Ascending aorta (tissue), 2 donors: ENCODE data around the gene RASGRP2. TPM values are rescaled to one million over a fixed set of nuclear protein-coding genes. Genes with fewer than 3 reads are reported as not detected.
A peak's percentile ranks its signal among the peaks of the same experiment; 100 is the strongest.

Experiments used
- DNase-seq, 2 donors: peaks; one replicate each; pipeline ENCODE4 v3.0.0-alpha.2; 2019; ENCODE audit warnings: low spot score in 2 of 2
- H3K27ac ChIP-seq, 2 donors: fragments of 200-600 bp; sonication (generic); one replicate each; pipeline ENCODE4 v1.5.1; 2016 to 2017; ENCODE audit warnings: mild to moderate bottlenecking in 1 of 2
- H3K27me3 ChIP-seq: fragments of 200-600 bp; sonication (generic); one replicate; pipeline ENCODE4 v1.5.1; 2017
- H3K36me3 ChIP-seq, 2 donors: fragments of 200-600 bp; sonication (generic); one replicate each; pipeline ENCODE4 v1.5.1; 2016
- H3K4me1 ChIP-seq, 2 donors: fragments of 200-600 bp; sonication (generic); one replicate each; pipeline ENCODE4 v1.5.1; 2016 to 2017; ENCODE audit warnings: mild to moderate bottlenecking in 1 of 2
- H3K4me3 ChIP-seq, 2 donors: fragments of 200-600 bp; sonication (generic); one replicate each; pipeline ENCODE4 v1.5.1; 2016 to 2017; ENCODE audit warnings: mild to moderate bottlenecking in 1 of 2
- H3K9me3 ChIP-seq, 2 donors: fragments of 200-600 bp; sonication (generic); one replicate each; pipeline ENCODE4 v1.5.1; 2016
- CTCF ChIP-seq, 3 experiments: fragments of 200-600 bp in 2 of 3; fragments of 450-650 bp in 1 of 3; sonication (generic) in 2 of 3; IDR thresholded peaks; one replicate each; pipeline ENCODE4 v1.5.1; 2016 to 2019; ENCODE audit warnings: antibody characterized with exemption in 3 of 3, mild to moderate bottlenecking in 1 of 3, moderate library complexity in 1 of 3
- intact Hi-C: fragments of 100-400 bp; cut with DNase I; formaldehyde crosslinking; loops from one replicate; pipeline ENCODE4 v1.15.1; 2023
- total RNA-seq: library from RNA; depleted of rRNA; stranded (reverse); fragments of >200 nt; gene quantifications from one replicate; pipeline ENCODE4 v1.1.0, GENCODE V29; 2016

The RASGRP2 gene
- total RNA-seq, 1 donor from 2014 or later = 44.2 TPM

GRCh38 chr11:64686466-64687170 is 57.3 kb downstream of the RASGRP2 start:
- H3K36me3 ChIP-seq = no peaks in the 10 kb centered on the region
- no peaks in the 10 kb centered on the region for H3K9me3 ChIP-seq
- no peak for DNase-seq
- H3K4me3 ChIP-seq = no peak overlapping the region
- intact Hi-C loops = loop anchor here (1.0 to 5.0 kb wide), 2 partner anchors 11 to 34 kb away; no protein-coding TSS in a partner anchor
- H3K4me1 ChIP-seq = peaks cover 20 to 24% of the 10 kb centered on the region in 2 donors
- peak overlapping the region; percentile 78 to 89 for H3K27ac ChIP-seq
- H3K27me3 ChIP-seq = no peaks in the 10 kb centered on the region
- no peak for TF ChIP-seq CTCF (IDR thresholded peaks at IDR 0.05)

- intact Hi-C loops = loop anchor here (5.0 kb wide), 1 partner anchor 33 kb away; no protein-coding TSS in a partner anchor
- no peak overlapping the region for H3K27ac ChIP-seq
- no peaks in the 10 kb centered on the region for H3K27me3 ChIP-seq
- H3K4me1 ChIP-seq = peaks cover 20 to 24% of the 10 kb centered on the region in 2 donors
- no peak overlapping the region for H3K4me3 ChIP-seq
- no peak for TF ChIP-seq CTCF (IDR thresholded peaks at IDR 0.05)
- no peak for DNase-seq
- no peaks in the 10 kb centered on the region for H3K9me3 ChIP-seq
- H3K36me3 ChIP-seq = no peaks in the 10 kb centered on the region
These were observed 58.4 kb downstream of the RASGRP2 start for GRCh38 chr11:64685536-64685935.

GRCh38 chr11:64684357-64684756 is 59.6 kb downstream of the RASGRP2 start:
- no peak overlapping the region for H3K4me3 ChIP-seq
- no peaks in the 10 kb centered on the region for H3K9me3 ChIP-seq
- no peaks in the 10 kb centered on the region for H3K36me3 ChIP-seq
- DNase-seq = no peak
- H3K4me1 ChIP-seq = peaks cover 20 to 24% of the 10 kb centered on the region in 2 donors
- intact Hi-C loops = no loop called here
- no peak for TF ChIP-seq CTCF (IDR thresholded peaks at IDR 0.05)
- H3K27me3 ChIP-seq = no peaks in the 10 kb centered on the region
- no peak overlapping the region for H3K27ac ChIP-seq

- no peak for DNase-seq
- no peak for TF ChIP-seq CTCF (IDR thresholded peaks at IDR 0.05)
- Histone ChIP-seq H3K4me3 (no peak overlapping the region), H3K4me1 (no peaks in the 10 kb centered on the region), H3K36me3 (no peaks in the 10 kb centered on the region), H3K9me3 (no peaks in the 10 kb centered on the region), H3K27ac (no peak overlapping the region), H3K27me3 (no peaks in the 10 kb centered on the region)
- intact Hi-C loops = no loop called here
These were observed 62.8 kb downstream of the RASGRP2 start for GRCh38 chr11:64681171-64681570.

GRCh38 chr11:64679846-64680245 is 64.1 kb downstream of the RASGRP2 start:
- no peak for TF ChIP-seq CTCF (IDR thresholded peaks at IDR 0.05)
- Histone ChIP-seq H3K27ac (no peak overlapping the region), H3K9me3 (no peaks in the 10 kb centered on the region), H3K4me3 (no peak overlapping the region), H3K4me1 (peaks cover 3 to 10% of the 10 kb centered on the region in 2 donors), H3K27me3 (no peaks in the 10 kb centered on the region), H3K36me3 (no peaks in the 10 kb centered on the region)
- intact Hi-C loops = no loop called here
- DNase-seq = no peak
